ENCODE data around the gene SRCAP.

GRCh38 chr16:30654856-30655255, 44.1 kb upstream of the SRCAP start:
- TF ChIP-seq CTCF (tag by site-specific recombination; IDR thresholded peaks at IDR 0.05) (no peak), ZNF629 (tag by site-specific recombination; IDR thresholded peaks at IDR 0.05) (no peak)

All from HEK293 (cell line).